LoVo (cell line): ENCODE data around the gene NUP42.

Experiments
- DNase-seq: peaks from one replicate; pipeline ENCODE4 v3.0.0-alpha.2; 2016; ENCODE audit warnings: low spot score

NUP42 gene

GRCh38 chr7:23234569-23235296 lies 52.9 kb downstream of the NUP42 start:
- DNase-seq: peak; percentile 11

DNA sequence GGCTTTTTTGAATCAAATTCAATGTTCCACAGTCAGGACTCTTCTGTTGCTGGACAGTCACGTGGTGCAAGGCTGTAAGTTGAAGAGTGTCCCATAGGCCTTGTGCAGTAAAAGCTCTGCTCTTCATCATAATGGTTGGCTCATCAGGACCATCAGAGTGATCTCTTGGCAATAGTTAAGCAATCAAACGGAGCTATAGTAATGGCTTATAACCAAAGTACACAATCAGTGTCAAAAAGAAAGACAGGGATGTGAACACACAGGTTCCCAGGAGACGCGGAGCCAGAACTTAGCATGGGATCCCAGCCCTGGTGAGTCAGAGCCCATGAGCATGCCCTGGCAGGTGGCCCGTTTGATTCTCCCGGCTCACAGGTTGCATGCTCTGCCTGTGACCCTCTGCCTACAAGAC lies 54.0 kb downstream of the NUP42 start:
- DNase-seq: peak; percentile 49

DNA sequence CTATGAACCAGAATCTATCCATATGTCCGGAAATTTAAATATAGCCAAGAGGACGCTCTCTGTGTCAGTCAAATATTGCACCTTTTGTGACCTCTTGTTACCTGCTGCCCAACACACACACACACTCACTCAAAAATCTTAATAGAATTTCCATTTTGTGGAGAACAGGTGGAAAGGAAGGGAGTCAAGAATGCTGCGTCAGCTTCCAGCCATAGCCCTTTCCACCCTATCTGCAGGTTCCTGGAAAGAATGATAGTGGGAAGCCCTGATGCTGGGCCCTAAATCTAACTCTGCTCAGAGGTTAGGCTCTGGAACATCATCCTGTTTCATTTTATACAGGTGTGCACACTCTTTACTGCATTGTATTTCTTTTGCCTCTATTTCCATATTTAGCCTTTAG lies 55.2 kb downstream of the NUP42 start:
- no peak for DNase-seq

GRCh38 chr7:23238983-23239652 lies 57.3 kb downstream of the NUP42 start:
- DNase-seq: no peak

DNA sequence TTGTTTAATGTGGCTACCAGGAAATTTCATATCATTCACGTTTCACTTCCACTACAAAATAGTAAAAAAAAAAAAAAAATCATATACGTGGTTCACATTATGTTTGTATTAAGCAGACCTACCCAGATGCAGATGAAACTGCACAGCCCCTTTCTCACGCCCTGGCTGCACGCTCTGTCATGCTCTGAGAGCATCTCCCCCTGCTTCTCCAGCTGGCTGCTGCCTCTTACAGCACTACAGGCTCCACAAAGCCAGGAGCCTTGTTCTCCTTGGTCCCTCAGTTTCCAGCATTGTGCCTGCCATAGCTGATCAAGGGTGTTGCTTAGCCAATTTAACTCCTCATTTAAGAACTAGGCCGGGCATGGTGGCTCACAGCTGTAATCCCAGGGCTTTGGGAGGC lies 57.9 kb downstream of the NUP42 start:
- no peak for DNase-seq

- DNase-seq: no peak
Observed at GRCh38 chr7:23242321-23242720, 60.5 kb downstream of the NUP42 start.

- DNase-seq: no peak
Observed at GRCh38 chr7:23242935-23243334, 61.1 kb downstream of the NUP42 start.

DNA sequence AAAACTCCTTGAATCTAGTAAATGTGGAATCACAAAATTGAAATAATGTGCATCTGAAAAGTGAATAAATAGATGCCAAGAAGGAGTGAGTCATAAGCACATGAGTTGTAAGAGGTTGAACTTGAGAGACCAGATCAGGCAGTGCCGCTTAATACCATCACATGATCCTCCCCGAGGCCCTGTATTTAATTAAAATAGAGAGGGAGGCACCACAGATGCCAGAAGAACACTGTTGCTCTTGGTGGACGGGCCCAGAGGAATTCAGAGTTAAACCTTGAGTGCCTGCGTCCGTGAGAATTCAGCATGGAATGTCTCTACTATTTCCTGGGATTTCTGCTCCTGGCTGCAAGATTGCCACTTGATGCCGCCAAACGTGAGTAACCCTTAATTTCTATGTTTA lies 64.7 kb downstream of the NUP42 start, which contains the start of gene GPNMB:
TSS of gene GPNMB (plus strand) at position 221 of the 400 bp plus-strand sequence. CDS start at position 304, 83 bp downstream.
- DNase-seq: no peak

DNA sequence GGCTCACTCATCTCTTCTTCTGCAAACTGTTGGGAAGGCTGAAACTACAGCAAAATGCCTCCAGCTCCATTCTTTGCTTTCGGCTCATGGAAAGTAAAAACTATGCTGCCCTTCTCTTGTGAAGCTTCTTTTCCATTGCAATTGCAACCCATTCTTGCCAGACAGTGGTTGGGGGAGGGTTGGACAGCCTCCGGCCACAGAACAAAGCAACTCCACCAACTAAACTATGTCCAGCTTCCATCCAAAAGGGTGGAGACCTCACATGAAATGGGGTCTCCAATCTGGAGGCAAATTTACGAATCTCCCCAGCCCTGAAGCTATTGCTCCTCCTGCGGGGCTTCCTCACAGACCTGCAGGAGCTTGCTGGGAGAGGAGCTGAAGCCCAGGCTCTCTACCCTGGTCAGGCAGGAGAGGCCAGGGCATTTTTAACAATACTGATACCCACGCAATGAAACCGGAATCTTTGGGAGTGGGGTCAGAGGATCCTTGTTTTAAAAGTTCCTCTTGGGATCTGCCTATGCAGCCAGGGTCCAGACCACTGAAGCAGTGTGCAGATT lies 65.3 kb downstream of the NUP42 start:
- no peak for DNase-seq

GRCh38 chr7:23247603-23248335 lies 65.9 kb downstream of the NUP42 start:
- no peak for DNase-seq

DNA sequence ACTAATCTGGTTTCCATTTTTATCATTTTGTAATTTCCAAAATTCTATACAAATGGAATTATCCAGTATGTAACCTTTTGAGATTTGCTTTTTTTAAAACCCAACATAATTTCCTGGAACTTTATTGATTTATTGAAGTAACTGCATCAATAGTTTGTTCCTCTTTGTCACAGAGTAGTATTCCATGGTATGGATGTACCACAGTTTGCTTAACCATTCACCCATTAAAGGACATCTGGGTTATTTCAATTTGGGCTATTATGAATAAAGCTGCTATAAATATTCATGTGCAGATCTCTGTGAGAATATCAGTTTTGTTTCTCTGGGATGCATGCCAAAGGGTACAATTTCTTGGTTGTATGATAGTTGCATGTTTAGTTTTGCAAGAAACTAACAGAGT lies 67.6 kb downstream of the NUP42 start:
- no peak for DNase-seq
